Ureter (tissue), 1 donor: ENCODE measurements around the gene DDT. TPM values are rescaled to one million over a fixed set of nuclear protein-coding genes. Genes with fewer than 3 reads are reported as not detected.
"Not testable (repeated sequence)": the region's sequence is repeated elsewhere in the genome, so short reads cannot be mapped to it uniquely, and the experiment has no call there.

Experiments used
- DNase-seq: peaks from one replicate; pipeline ENCODE4 v3.0.0-alpha.2; 2020; ENCODE audit warnings: low spot score
- total RNA-seq: library from RNA; stranded (reverse); gene quantifications from one replicate; pipeline ENCODE4 v1.2.4, GENCODE V29; 2023
- donor health status: DM: yes; HTN: yes; CAD: no.

DDT gene
- total RNA-seq, result 129 TPM

DNA sequence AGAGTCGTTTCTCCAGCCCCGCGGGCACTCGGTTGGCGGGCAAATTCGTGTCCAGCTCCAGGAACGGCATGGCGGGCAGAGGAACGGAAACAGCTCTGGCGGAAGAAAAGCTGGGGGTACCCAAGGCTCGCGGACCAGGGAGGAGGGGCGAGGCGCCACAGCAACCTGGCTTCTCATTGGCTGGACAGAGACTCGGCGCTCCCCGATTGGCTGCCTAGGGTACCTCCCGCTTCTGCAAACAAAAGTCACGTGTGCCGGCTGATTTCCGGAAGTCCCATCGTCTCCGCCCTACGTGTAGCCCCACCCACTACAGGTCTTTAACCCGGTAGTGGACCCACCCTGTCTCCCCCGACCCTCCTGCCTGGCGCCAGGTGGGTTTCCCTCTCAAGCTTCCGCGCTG is at the start of gene DDT:
Gene DDT, minus strand, starts transcription at position 97 of the 400 bp plus-strand sequence. Its CDS starts 27 bp downstream, at position 70.
- not testable (repeated sequence) for DNase-seq

DNA sequence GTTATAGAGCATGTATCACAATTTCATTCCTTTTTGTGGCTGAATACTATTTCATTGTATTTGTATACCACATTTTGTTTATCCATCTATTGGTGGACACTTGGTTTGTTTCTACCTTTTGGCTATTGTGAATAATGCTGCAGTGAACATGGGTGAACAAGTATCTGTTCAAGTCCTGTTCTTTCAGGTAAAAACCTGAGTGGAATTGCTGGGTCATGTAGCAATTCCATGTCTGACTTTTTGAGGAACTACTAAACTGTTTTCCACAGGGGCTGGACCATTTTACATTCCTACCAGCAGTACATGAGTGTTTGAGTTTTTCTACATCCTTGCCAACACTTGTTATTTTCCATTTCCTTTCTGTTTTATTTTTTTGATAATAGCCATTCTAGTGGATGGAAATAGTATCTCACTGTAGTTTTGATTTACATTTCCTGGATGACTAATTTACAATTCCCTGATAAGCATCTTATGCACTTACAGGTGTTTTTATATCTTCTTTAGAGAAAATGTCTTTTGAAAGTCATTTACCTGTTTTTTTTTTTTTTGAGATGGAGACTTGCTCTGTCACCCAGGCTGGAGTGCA is 49.1 kb upstream of the DDT start:
- DNase-seq, result no peak

DNA sequence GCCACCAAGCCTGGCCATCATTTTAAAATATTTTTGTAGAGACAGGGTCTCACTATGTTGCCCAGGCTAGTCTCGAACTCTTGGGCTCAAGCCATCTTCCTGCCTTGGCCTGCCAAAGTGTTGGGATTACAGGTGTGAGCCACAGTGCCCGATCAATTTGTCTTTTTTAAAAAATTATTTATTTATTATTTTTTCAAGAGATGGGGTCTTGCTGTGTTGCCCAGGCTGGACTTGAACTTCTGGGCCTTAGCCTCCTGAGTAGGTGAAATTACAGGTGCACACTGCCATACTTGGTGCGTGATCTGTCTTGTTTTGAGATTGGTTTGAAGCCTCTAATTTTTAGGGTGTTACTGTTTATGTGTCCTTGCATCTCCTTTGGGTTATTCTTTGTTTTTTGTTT is 47.1 kb upstream of the DDT start:
- no peak for DNase-seq

DNA sequence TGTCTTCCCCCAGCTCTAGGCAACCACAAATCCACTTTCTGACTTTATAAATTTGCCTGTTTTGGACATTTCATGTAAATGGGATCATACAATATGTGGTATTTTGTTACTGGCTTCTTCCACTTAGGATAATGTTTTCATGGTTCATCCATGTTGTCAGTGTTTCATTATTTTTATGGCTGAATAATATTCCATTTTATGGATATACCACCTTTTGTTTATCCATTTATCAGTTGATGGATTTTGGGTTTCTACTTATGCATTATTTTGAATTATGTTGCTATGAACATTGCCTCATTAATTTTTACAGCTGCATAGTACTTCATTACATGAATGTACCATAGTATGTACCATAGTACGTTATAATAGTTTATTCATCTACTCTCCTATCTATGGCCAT is 41.9 kb upstream of the DDT start:
- DNase-seq, result no peak

DNA sequence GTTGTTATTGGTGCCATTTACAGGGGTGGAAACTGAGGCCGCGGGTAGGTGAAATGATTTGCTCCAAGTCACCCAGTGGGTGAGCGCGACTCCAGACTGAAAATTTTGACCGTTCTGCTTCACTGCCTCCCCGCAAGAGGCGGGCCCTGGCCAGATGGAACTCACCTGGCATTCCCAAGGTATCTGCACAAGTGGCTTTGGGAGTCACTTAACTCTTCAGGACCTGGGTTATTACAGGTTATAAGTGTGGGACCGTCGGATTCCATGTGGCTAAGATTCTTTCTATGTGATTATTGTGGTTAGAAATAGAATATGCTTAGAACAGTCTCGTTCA is 37.5 kb upstream of the DDT start:
- no peak for DNase-seq

DNA sequence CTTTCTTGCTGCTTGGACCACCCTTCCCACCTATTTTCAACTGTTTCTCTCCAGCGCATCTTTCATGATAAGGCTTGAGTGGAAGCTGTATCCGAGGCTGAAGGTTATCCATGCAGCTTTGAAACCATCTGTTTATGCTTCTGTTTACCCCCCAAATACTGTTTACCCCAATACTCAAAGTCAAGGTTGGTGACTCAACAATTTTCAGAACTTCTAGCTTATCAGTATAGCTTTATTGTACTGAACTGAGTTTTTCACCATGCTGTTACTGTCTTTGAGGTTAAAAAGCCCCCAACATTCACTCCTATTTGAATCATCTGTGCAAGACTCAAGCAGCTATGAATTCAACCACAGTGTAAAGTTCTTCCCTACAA is 35.8 kb upstream of the DDT start:
- DNase-seq, result no peak

DNA sequence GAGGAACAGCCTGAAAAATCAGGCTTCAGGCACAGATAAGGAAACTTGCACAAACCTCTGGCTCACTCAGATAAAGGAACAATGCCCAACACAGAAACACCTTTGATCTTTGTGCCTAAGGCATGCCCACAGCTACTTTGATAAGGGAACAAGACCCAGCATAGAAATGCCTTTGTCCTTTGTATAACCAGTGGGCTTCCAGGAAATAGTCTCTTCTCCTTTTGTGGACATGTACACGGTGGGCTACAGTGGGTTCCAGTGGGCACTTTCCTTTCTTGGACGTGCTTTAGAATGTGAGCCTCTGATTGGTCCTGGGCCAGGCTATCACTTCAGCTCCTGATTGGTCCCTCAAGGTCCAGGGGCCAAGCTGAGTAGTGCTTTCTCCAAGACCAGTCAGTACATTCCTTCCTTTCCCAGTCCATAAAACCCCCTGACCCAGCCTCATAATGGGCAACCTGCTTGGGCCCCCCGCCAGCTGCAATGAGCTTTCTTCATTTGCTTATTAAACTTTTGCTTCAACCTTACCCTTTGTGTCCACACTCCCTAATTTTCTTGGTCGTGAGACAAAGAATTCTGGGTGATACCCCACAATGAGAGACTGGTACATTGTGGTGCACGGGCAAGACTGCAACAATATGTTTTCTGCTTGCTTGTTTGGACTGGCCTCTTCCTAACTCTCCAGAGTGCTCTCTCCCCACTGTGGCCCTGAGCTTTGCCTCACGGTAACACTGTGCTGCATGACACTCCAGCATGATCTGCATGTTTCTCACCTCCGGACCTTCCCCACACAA is 35.2 kb upstream of the DDT start:
- DNase-seq, result no peak

DNA sequence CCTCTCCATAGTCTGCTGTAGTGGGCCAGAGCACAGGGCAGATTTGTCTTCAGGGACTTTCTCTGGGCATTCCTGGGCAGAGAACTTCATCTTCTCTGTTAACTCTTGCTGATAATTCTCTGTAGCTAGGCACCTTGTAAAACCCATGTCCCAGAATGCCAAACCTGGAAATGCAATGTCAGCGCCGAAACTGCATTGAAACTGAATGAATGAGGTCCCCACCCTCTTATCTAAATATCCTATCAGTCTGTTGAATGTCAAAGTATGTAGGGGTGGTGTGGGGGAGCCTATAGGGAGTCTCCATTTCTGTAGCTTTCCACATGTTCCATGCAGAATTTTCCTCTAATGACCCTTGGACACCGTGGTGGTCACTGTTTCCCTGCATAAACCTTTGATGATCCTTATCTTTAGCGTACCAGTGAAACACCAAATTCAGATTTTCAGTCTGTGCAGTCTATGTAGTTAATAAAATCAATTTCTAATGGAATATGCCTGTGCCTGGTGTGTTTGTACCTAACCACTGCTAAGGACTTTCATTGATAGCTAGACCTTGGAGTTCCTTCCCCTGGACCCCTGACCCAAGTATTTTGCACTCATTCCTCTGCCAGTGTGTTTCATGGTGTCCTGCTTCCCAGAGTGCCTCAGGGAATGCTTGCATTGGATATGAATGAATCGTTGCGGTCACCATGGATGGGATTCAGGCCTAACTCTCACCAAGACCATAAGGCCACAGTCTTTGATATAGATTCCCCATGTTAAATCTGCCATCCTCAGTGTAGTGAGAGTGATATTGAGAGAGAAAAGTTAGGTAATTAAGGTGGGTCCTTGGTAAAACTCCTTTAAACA is 34.4 kb upstream of the DDT start:
- no peak for DNase-seq

DNA sequence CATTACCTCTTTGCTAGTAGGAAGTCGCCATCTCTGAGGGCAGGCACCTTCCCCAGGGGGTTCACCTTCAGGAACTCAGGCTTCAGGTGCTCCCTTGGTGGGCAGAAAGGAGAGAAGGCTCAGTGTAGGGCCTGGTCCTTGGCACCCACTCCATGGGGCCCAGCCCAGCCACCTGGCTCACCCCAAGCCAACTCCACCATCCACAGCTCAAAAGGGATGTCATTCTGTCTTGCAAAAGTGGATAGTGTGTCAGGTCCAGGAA is 33.7 kb upstream of the DDT start:
- no peak for DNase-seq

DNA sequence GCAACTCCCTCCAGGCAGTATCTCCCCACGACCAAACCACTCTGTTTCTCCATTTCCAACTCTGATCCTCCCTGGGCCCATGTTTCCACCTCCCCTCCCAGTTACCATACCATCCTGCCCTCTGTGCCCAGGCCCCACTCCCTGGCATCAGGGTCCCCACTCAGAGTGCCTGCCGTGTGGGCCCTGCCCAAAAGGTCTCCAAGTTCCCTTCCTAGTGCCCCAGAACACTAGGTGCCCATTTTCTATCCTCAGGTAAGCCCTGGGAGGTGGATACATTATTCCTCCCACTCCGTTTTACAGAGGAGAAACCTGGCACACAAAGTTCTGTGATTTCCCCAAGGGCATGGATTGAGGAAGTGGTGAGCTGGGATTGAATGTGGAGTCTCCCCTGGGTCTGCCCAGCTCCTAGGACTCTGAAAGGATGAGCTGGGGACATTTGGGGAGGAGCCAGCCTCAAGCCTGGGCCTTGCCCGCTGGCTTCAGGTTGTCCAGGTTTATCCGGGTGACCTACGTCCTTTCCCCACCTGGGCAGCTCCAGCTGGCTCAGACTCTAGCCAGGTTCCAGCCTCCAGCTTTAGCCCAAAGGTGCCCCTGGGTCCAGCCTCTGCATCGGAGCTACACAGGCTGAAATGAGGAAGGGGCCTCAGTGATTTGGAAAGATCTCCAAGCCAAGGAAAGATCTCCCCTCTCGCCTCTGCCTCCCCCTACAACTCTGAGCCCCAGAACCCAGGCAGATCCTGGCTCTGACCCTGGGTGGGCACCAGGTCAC is 33.2 kb upstream of the DDT start:
- no peak for DNase-seq

DNA sequence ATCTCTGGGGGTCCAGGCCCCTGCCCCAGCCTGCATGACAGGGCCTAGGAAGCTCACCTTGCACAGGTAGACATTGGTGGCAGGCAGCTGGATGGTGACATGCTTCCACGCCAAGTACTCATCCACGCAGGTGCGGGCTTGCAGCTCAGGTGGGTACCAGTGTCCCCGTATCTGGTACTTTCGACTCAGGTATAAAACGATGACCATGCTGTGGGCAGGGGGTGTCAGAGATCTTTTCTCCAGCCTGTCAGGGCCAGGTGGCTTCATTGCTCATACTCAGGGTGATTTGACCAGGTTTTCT is 32.6 kb upstream of the DDT start:
- no peak for DNase-seq

DNA sequence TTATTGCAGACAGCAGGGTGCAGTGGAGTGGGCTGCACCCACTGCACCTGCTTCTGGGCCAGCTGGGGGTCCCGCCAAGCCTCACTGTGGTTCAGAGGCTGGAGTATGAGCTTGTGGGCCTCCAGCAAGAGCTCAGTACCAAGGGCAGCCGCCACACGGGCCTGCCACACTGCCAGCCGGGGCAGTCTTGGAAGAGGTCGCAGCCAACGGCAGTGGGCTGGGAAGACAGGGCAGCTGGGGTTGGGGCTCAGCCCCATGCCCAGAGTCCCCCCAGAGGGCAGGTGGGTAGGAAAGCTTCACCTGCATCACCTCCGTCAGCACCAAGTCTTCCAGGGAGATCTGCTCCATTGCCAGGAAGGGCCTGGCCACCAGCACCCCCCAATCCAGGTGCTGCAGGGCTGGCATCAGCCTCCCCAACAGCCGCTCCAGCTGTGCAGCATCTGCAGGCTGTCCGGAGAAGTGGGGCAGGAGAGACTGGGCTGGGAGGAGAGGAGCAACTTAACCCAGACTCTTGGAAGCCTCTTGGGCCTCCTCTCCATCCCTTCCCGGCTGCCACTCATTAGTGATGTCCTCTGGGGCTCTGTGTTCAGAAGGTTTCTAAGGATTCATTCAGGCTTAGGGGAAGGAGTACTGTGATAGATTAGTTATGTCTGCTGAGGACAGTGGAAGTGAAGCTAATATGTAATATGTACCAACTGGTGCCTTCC is 32.1 kb upstream of the DDT start:
- no peak for DNase-seq

DNA sequence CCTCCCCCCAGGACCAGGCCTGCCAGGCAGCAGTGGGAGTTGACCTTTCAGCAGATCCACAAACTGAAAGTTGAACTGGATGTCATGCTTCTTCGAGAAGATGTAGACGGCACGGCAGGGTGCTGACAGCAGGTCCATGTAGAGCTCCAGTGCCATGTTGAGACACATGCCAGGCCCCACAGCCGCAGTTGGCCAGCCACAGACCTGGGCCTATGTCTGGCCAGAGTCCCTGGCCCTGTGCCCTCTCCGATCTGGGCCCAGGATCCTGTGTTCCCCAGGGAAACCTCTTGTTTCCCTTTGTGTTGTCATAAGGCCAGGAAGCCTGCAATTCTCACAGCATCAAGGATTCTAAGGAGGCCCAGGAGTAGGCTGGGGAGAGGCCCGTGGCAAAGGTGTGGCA is 31.0 kb upstream of the DDT start, which contains the start of gene GSTT4:
Gene GSTT4, minus strand, starts transcription at position 253 of the 400 bp plus-strand sequence. Its CDS starts 97 bp downstream, at position 156.
- DNase-seq, result no peak

DNA sequence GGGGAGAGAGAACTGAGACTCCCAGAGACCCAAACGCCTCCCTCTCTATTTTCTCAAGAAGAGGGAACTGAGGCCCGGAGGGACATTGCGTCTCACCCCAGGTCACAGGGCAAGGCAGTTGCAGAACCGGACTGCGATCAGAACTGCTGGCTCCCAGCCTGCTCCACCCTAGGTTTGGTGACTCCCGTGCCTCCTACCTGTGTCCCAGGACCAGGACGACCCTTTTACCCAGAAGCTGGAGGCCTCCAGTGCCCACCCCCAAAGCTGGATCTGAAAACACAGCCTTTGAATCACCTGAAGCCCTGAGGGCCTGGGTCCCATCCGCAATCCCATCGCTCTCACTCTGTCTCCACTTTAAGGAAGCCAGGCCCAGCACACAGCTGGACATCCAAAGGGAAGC is 29.6 kb upstream of the DDT start:
- DNase-seq, result no peak

DNA sequence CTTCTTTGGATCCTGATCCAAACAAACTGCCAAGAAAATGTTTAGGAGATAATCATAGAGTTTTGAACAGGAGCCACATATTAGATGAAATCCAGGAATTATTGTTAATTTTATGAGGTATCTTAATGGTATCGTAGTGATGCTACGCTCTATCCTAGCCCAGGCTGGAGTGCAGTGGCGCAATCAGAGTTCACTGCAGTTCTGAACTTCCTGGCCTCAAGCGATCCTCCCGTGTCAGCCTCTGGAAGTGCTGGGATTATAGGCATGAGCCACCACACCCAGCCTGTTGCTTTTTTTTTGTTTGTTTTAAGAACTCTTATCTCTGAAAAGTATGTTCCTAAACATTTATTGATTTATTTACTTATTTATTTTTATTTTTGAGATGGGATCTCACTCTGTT is 28.6 kb upstream of the DDT start:
- DNase-seq, result no peak

DNA sequence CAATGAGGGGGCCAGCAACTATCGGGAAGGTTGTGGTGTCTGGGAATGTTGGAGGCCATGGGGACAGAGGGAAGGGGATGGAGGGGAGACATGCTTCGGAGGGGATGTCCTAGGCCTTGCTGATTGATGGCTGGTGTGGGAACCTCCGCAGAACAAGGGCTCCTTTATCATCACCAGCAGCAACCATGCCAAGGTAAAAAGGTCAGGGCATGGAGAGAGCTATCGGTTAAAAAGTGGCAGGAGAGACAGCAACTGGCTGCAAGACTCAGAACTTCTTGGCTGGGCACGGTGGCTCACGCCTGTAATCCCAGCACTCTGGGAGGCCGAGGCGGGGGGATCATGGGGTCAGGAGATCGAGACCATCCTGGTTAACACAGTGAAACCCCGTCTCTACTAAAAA is 28.0 kb upstream of the DDT start:
- DNase-seq, result no peak

DNA sequence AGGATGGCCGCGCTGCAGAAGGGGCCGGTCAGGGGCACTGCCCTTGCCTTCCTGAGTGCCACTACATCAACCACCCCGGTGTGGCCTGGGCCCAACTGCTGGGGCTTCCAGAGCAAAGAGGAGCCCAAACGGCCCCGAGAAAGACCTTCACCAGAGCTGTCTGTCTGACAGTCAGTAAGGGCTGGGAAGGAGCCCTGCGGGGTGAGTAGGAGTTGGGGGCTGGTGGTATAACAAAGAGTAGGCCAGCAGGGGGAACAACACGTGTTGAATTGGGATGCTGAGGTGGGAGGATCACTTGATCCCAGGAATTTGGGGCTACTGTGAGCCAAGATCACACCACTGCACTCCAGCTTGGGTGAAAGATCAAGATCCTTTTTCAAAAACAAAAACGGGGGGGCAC is 27.1 kb upstream of the DDT start:
- no peak for DNase-seq

DNA sequence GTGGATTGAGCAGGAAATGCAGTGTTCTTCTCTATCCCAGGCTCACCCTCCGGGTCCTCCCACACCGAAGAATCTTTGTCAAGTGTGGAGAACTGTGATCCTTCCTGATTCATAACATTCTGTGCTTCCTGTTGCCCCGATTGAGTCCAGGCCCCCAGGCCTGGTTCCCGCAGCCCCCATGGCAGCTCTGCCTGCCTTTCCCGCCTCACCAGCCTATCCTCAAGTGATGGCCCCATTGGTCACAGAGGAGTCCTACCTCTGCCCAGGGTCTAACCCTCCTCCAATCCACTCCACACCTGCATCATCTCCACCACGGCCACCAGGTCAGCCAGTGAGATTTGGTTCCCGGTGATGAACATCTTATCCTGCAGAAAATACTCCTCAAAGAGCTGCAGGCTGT is 25.5 kb upstream of the DDT start:
- DNase-seq, result not testable (repeated sequence)

DNA sequence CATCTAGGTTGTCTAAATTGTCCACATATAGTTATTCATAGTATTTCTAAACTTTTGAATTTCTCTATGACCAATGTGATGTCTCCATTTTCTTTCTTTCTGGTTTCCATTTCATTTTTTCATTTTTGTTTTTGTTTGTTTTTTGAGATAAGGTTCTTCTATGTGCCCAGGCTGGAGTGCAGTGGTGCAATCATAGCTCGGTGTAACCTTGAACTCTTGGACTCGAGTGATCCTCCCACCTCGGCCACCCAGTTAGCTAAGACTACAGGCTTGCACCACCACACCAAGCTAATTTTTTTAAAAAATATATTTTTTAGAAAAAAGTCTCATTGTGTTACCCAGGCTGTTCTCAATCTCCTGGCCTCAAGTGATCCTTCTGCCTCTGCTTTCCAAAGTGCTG is 22.9 kb upstream of the DDT start:
- no peak for DNase-seq

DNA sequence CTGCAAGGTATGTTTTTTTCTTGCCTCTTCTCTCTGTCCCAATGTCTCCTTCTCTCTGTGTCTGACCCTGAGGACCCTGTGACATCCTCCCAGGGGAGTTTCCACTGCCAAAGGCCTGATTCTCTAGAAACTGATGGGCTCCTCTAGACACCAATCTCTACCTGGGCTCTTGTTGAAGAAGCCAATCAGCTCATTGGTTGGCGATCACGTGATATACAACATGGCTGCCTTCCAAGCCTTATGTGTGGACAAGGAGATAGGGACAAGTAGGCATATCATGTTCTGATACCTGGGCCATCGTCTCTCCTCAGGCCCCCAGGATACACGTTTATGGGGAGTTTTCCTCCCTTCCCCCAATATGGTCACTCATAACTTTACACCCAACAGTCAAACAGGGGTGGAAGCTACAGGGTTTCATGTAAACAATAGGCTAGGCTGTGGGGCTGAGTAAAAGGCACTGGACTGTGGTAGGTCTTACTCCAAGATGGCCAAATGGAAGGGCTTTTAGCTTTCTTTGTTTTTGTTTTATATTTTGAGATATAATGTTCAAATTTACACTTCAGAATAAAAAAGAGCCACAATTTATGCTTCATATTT is 19.4 kb upstream of the DDT start:
- DNase-seq, result not testable (repeated sequence)

DNA sequence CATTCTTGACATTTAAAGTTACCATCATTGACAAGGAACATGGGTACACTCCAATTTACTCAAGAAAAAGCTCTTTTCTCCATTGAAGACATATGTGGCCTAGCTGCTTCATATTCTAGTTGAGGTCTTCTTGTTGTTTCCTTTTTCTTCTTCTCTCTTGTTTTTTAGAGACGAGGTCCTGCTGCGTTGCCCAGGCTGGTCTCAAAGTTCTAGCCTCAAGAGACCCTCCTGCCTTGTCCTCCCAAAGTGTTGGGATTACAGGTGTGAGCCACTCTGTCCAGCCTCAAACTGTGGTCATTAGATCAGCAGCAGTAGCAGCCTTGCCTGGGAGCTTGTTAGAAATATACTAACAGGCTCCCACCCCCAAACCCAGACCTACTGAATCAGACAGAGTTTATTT is 18.8 kb upstream of the DDT start:
- not testable (repeated sequence) for DNase-seq
